EH (cell line): ENCODE measurements around the gene ELP4.
"Not testable (repeated sequence)": the region's sequence is repeated elsewhere in the genome, so short reads cannot be mapped to it uniquely, and the experiment has no call there.

ENCODE experiments used
- DNase-seq: peaks from one replicate; pipeline ENCODE4 v3.0.0-alpha.2; 2015; ENCODE audit warnings: low read depth

Gene ELP4

GRCh38 chr11:31645747-31646146, 136.2 kb downstream of the ELP4 start:
- peak; percentile 88 for DNase-seq

- DNase-seq: peak; percentile 19
These were observed 136.6 kb downstream of the ELP4 start for GRCh38 chr11:31646216-31646615.

- DNase-seq: no peak
These were observed 139.8 kb downstream of the ELP4 start for GRCh38 chr11:31649129-31649966.

GRCh38 chr11:31651208-31651607, 141.6 kb downstream of the ELP4 start:
- no peak for DNase-seq

- DNase-seq: no peak
These were observed 142.3 kb downstream of the ELP4 start for GRCh38 chr11:31651822-31652221.

- DNase-seq: no peak
These were observed 143.0 kb downstream of the ELP4 start for GRCh38 chr11:31652528-31652927.

GRCh38 chr11:31655483-31655882, 145.9 kb downstream of the ELP4 start:
- DNase-seq: peak; percentile 81

GRCh38 chr11:31656051-31656450, 146.5 kb downstream of the ELP4 start:
- peak; percentile 39 for DNase-seq

- DNase-seq: peak; percentile 15
These were observed 147.5 kb downstream of the ELP4 start for GRCh38 chr11:31657091-31657490.

- no peak for DNase-seq
These were observed 154.6 kb downstream of the ELP4 start for GRCh38 chr11:31664129-31664528.

- no peak for DNase-seq
These were observed 155.4 kb downstream of the ELP4 start for GRCh38 chr11:31664954-31665353.

- no peak for DNase-seq
These were observed 162.1 kb downstream of the ELP4 start for GRCh38 chr11:31671681-31672080.

GRCh38 chr11:31673108-31673507, 163.5 kb downstream of the ELP4 start:
- not testable (repeated sequence) for DNase-seq

- DNase-seq: no peak
These were observed 166.9 kb downstream of the ELP4 start for GRCh38 chr11:31676280-31676982.

GRCh38 chr11:31680770-31681169, 171.2 kb downstream of the ELP4 start:
- DNase-seq: no peak

- DNase-seq: no peak
These were observed 177.7 kb downstream of the ELP4 start for GRCh38 chr11:31687256-31687655.

GRCh38 chr11:31687861-31688260, 178.3 kb downstream of the ELP4 start:
- no peak for DNase-seq

- no peak for DNase-seq
These were observed 180.0 kb downstream of the ELP4 start for GRCh38 chr11:31689559-31689958.

- no peak for DNase-seq
These were observed 180.5 kb downstream of the ELP4 start for GRCh38 chr11:31690041-31690440.

- DNase-seq: no peak
These were observed 180.9 kb downstream of the ELP4 start for GRCh38 chr11:31690516-31690915.

GRCh38 chr11:31692466-31692865, 182.9 kb downstream of the ELP4 start:
- no peak for DNase-seq

- DNase-seq: not testable (repeated sequence)
These were observed 187.5 kb downstream of the ELP4 start for GRCh38 chr11:31697049-31697448.

GRCh38 chr11:31699066-31699465, 189.5 kb downstream of the ELP4 start:
- DNase-seq: no peak
